A673 (cell line): ENCODE measurements around the gene NUDT14. TPM values are rescaled to one million over a fixed set of nuclear protein-coding genes. Genes with fewer than 3 reads are reported as not detected.
A peak's percentile ranks its signal among the peaks of the same experiment; 100 is the strongest.

Experiments used
- BruUV-seq: library from RNA; stranded (reverse); fragments of 400-500 nt; replicated peaks from 2 replicates; lab custom pipeline; 2021; lab: Mats Ljungman, UMichigan
- CTCF ChIA-PET: fragments of 300-600 bp; sonication (Branson Sonifier 250); formaldehyde crosslinking; loops from one replicate; lab custom pipeline; 2022; ENCODE audit warnings: antibody characterized with exemption; lab: Charles Lee
- POLR2A ChIA-PET: fragments of 300-600 bp; sonication (Branson Sonifier 250); formaldehyde crosslinking; loops from one replicate; lab custom pipeline; 2022; ENCODE audit warnings: antibody characterized with exemption; ENCODE audit not compliant: low non-redundant PET; lab: Charles Lee
- DNase-seq: peaks from one replicate; pipeline ENCODE4 v3.0.0-alpha.2; 2015; ENCODE audit warnings: low spot score
- H3K27ac ChIP-seq: fragments of 200-600 bp; sonication (generic); 2 replicates; pipeline ENCODE4 v1.5.1; 2016; ENCODE audit warnings: mixed run types, low read depth, mild to moderate bottlenecking, mixed read lengths, antibody characterized with exemption, low read length; ENCODE audit not compliant: poor library complexity, severe bottlenecking
- H3K27me3 ChIP-seq: fragments of 200-600 bp; sonication (generic); replicated peaks from 2 replicates; pipeline ENCODE4 v1.6.1; 2017; ENCODE audit warnings: mixed run types, low read depth, mild to moderate bottlenecking, mixed read lengths, antibody characterized with exemption, low read length; ENCODE audit not compliant: insufficient read depth, poor library complexity
- H3K36me3 ChIP-seq: fragments of 200-600 bp; sonication (generic); 2 replicates; pipeline ENCODE4 v1.6.1; 2016; ENCODE audit warnings: mixed run types, mild to moderate bottlenecking, mixed read lengths, antibody characterized with exemption, low read length; ENCODE audit not compliant: insufficient read depth, poor library complexity, severe bottlenecking
- H3K4me1 ChIP-seq: fragments of 200-600 bp; sonication (generic); 2 replicates; pipeline ENCODE4 v1.6.1; 2017; ENCODE audit warnings: mixed run types, mild to moderate bottlenecking, mixed read lengths, antibody characterized with exemption, low read length; ENCODE audit not compliant: insufficient read depth, poor library complexity, severe bottlenecking
- H3K4me3 ChIP-seq: fragments of 200-600 bp; sonication (generic); 2 replicates; pipeline ENCODE4 v1.5.1; 2016; ENCODE audit warnings: low read depth, mixed run types, mild to moderate bottlenecking, mixed read lengths, low read length; ENCODE audit not compliant: poor library complexity, severe bottlenecking
- H3K9me3 ChIP-seq: fragments of 200-600 bp; sonication (generic); 2 replicates; pipeline ENCODE4 v1.6.1; 2016; ENCODE audit warnings: mixed run types, low read depth, mild to moderate bottlenecking, mixed read lengths, antibody characterized with exemption, low read length; ENCODE audit not compliant: poor library complexity, severe bottlenecking
- CTCF ChIP-seq: fragments of 300-800, 200-600 bp; sonication (generic); conservative IDR thresholded peaks from 2 replicates; pipeline ENCODE4 v1.5.1; 2017; ENCODE audit warnings: low read depth, mild to moderate bottlenecking, antibody characterized with exemption, low read length, moderate library complexity, mixed read lengths
- EZH2 ChIP-seq: fragments of 200-600 bp; sonication (generic); IDR thresholded peaks from 2 replicates; pipeline ENCODE4 v1.6.1; 2017; ENCODE audit warnings: borderline replicate concordance, low read depth, mild to moderate bottlenecking, mixed read lengths, antibody characterized with exemption, low read length; ENCODE audit not compliant: poor library complexity, severe bottlenecking
- intact Hi-C: fragments of 100-400 bp; cut with micrococcal nuclease; formaldehyde crosslinking; loops from one replicate; pipeline ENCODE4 v1.10.0; 2022; ENCODE audit not compliant: unreplicated experiment
- total RNA-seq: library from RNA; stranded (reverse); gene quantifications from 2 replicates; pipeline ENCODE4 v1.2.3, GENCODE V29; 2021

NUDT14 gene
- total RNA-seq, 1 experiment from 2014 or later, result 30.8 TPM

- Histone ChIP-seq H3K27ac (no peak overlapping the region), H3K9me3 (no peaks in the 10 kb centered on the region), H3K4me1 (peaks cover 39% of the 10 kb centered on the region), H3K4me3 (no peak overlapping the region), H3K36me3 (no peaks in the 10 kb centered on the region), H3K27me3 (no peaks in the 10 kb centered on the region)
- TF ChIP-seq EZH2, result no peak
- TF ChIP-seq CTCF, result no peak
- ChIA-PET CTCF (no interaction called here), POLR2A (no interaction called here)
- BruUV-seq, result no TSS peak
- intact Hi-C loops, result loop anchor here (5.0 kb wide), 1 partner anchor 105 kb away; no protein-coding TSS in a partner anchor
- DNase-seq, result no peak
Observed at GRCh38 chr14:105197211-105197641, 16.1 kb upstream of the NUDT14 start.

- Histone ChIP-seq H3K27me3 (no peaks in the 10 kb centered on the region), H3K4me3 (no peak overlapping the region), H3K27ac (no peak overlapping the region), H3K9me3 (no peaks in the 10 kb centered on the region), H3K4me1 (peaks cover 39% of the 10 kb centered on the region), H3K36me3 (no peaks in the 10 kb centered on the region)
- POLR2A ChIA-PET, result no interaction called here
- DNase-seq, result no peak
- intact Hi-C loops, result loop anchor here (5.0 kb wide), 1 partner anchor 104 kb away; no protein-coding TSS in a partner anchor
- TF ChIP-seq EZH2 (no peak), CTCF (no peak)
- no TSS peak for BruUV-seq
- CTCF ChIA-PET, result no interaction called here
Observed at GRCh38 chr14:105196265-105196960, 15.3 kb upstream of the NUDT14 start.

GRCh38 chr14:105195522-105196264 is 14.6 kb upstream of the NUDT14 start:
- Histone ChIP-seq H3K27me3 (no peaks in the 10 kb centered on the region), H3K4me3 (no peak overlapping the region), H3K9me3 (no peaks in the 10 kb centered on the region), H3K27ac (no peak overlapping the region), H3K4me1 (peaks cover 39% of the 10 kb centered on the region), H3K36me3 (no peaks in the 10 kb centered on the region)
- intact Hi-C loops, result loop anchor here (5.0 kb wide), 1 partner anchor 103 kb away; no protein-coding TSS in a partner anchor
- TF ChIP-seq CTCF (no peak), EZH2 (no peak)
- ChIA-PET CTCF (interaction anchor here (0.6 kb wide), 1 partner anchor 119 kb away, joined by 3 read pairs; the partner anchor contains the start of gene PACS2), POLR2A (no interaction called here)
- peak; percentile 71 for DNase-seq
- BruUV-seq, result no TSS peak
